HEK293 (cell line): Measurements from ENCODE around the gene GOLGA8A.

Experiments used
- CTCF ChIA-PET: fragments of 350-600 bp; formaldehyde crosslinking; extraction: SDS; loops from one replicate; lab custom pipeline; 2021; ENCODE audit warnings: antibody characterized with exemption; lab: Yijun Ruan, JAX
- POLR2A ChIA-PET: fragments of 300-600 bp; formaldehyde crosslinking; extraction: SDS; loops from one replicate; lab custom pipeline; 2020; ENCODE audit warnings: antibody characterized with exemption, inconsistent platforms; lab: Yijun Ruan, JAX
- H3K27ac ChIP-seq: fragments of 200-500 bp; sonication (Bioruptor generic); 2 replicates; pipeline ENCODE4 v1.5.1; 2014; ENCODE audit warnings: low read depth, low read length, control low read depth, inconsistent platforms; ENCODE audit errors: extremely low read depth
- H3K36me3 ChIP-seq, 2 experiments: fragments of 200-500 bp in 1 of 2; sonication (Bioruptor generic) in 1 of 2; 1 replicate in 1 of 2; 2 replicates in 1 of 2; pipeline ENCODE4 v1.5.1; 2014 to 2017; ENCODE audit warnings: inconsistent platforms in 2 of 2, low read length in 2 of 2; ENCODE audit not compliant: control insufficient read depth in 2 of 2, insufficient read depth in 1 of 2
- H3K4me1 ChIP-seq: fragments of 200-500 bp; sonication (Bioruptor generic); 2 replicates; pipeline ENCODE4 v1.5.1; 2014; ENCODE audit warnings: mild to moderate bottlenecking, low read length, inconsistent platforms; ENCODE audit not compliant: control insufficient read depth, insufficient read depth
- H3K4me3 ChIP-seq: 2 replicates; pipeline ENCODE4 v1.5.1; 2011; ENCODE audit warnings: low read depth, mild to moderate bottlenecking, control low read depth, low read length, moderate library complexity
- H3K9me3 ChIP-seq: fragments of 200-500 bp; sonication (Bioruptor generic); 2 replicates; pipeline ENCODE4 v1.5.1; 2014; ENCODE audit warnings: low read depth, low read length, inconsistent platforms; ENCODE audit not compliant: control insufficient read depth, insufficient read depth
- BCL11B ChIP-seq: fragments of 450-650 bp; formaldehyde crosslinking; IDR thresholded peaks from 2 replicates; pipeline ENCODE4 v1.5.1; 2016; ENCODE audit warnings: low read depth, missing biosample characterization, missing genetic modification characterization
- HOXC10 ChIP-seq: sonication (generic); formaldehyde crosslinking; IDR thresholded peaks from 2 replicates; pipeline ENCODE4 v1.8.1; 2023; ENCODE audit warnings: mild to moderate bottlenecking, missing genetic modification reagents
- HOXD13 ChIP-seq: sonication (generic); formaldehyde crosslinking; IDR thresholded peaks from 2 replicates; pipeline ENCODE4 v1.8.0; 2022; ENCODE audit warnings: missing genetic modification reagents, borderline replicate concordance
- KLF7 ChIP-seq: fragments of 450-650 bp; formaldehyde crosslinking; IDR thresholded peaks from 2 replicates; pipeline ENCODE4 v1.5.1; 2016; ENCODE audit warnings: missing biosample characterization, missing genetic modification characterization, borderline replicate concordance
- KLF9 ChIP-seq: fragments of 450-650 bp; formaldehyde crosslinking; IDR thresholded peaks from 2 replicates; pipeline ENCODE4 v1.5.1; 2016; ENCODE audit warnings: missing biosample characterization, missing genetic modification characterization, low read depth
- SP3 ChIP-seq: fragments of 450-650 bp; formaldehyde crosslinking; IDR thresholded peaks from 2 replicates; pipeline ENCODE4 v1.5.1; 2016; ENCODE audit warnings: missing biosample characterization, missing genetic modification characterization
- SP7 ChIP-seq: fragments of 450-650 bp; formaldehyde crosslinking; IDR thresholded peaks from 2 replicates; pipeline ENCODE4 v1.5.1; 2016; ENCODE audit warnings: missing biosample characterization, missing genetic modification characterization
- ZBTB21 ChIP-seq: fragments of 450-650 bp; formaldehyde crosslinking; IDR thresholded peaks from 2 replicates; pipeline ENCODE4 v1.5.1; 2017; ENCODE audit warnings: missing biosample characterization, missing genetic modification characterization
- ZFP41 ChIP-seq: fragments of 450-650 bp; formaldehyde crosslinking; IDR thresholded peaks from 2 replicates; pipeline ENCODE4 v1.5.1; 2016; ENCODE audit warnings: missing biosample characterization, missing genetic modification characterization, borderline replicate concordance
- ZNF10 ChIP-seq: fragments of 450-650 bp; formaldehyde crosslinking; IDR thresholded peaks from 2 replicates; pipeline ENCODE4 v1.5.1; 2017; ENCODE audit warnings: missing biosample characterization, missing genetic modification characterization
- ZNF132 ChIP-seq: fragments of 450-650 bp; formaldehyde crosslinking; IDR thresholded peaks from 2 replicates; pipeline ENCODE4 v1.5.1; 2017; ENCODE audit warnings: missing biosample characterization, missing genetic modification characterization, borderline replicate concordance
- ZNF175 ChIP-seq: fragments of 450-650 bp; formaldehyde crosslinking; IDR thresholded peaks from 2 replicates; pipeline ENCODE4 v1.5.1; 2016; ENCODE audit warnings: missing biosample characterization, missing genetic modification characterization
- ZNF248 ChIP-seq: fragments of 450-650 bp; formaldehyde crosslinking; IDR thresholded peaks from 2 replicates; pipeline ENCODE4 v1.5.1; 2017; ENCODE audit warnings: missing biosample characterization, missing genetic modification characterization
- ZNF274 ChIP-seq, 2 experiments: fragments of 200-500 bp in 1 of 2; fragments of 450-650 bp in 1 of 2; sonication (Bioruptor generic) in 1 of 2; formaldehyde crosslinking in 1 of 2; IDR thresholded peaks; 2 replicates each; pipeline versions ENCODE4 v1.5.1 to v1.6.1; 2014 to 2016; ENCODE audit warnings: borderline replicate concordance in 1 of 2, inconsistent platforms in 1 of 2, low read length in 1 of 2, missing biosample characterization in 1 of 2, missing genetic modification characterization in 1 of 2
- ZNF341 ChIP-seq: fragments of 450-650 bp; formaldehyde crosslinking; IDR thresholded peaks from 2 replicates; pipeline ENCODE4; 2016; ENCODE audit warnings: low read depth, missing biosample characterization, missing genetic modification characterization
- ZNF350 ChIP-seq: fragments of 450-650 bp; formaldehyde crosslinking; IDR thresholded peaks from 2 replicates; pipeline ENCODE4 v1.5.0; 2017; ENCODE audit warnings: missing biosample characterization, mild to moderate bottlenecking, missing genetic modification characterization
- ZNF404 ChIP-seq: fragments of 450-650 bp; formaldehyde crosslinking; IDR thresholded peaks from 2 replicates; pipeline ENCODE4 v1.5.1; 2017; ENCODE audit warnings: missing biosample characterization, missing genetic modification characterization
- ZNF426 ChIP-seq: fragments of 450-650 bp; formaldehyde crosslinking; IDR thresholded peaks from 2 replicates; pipeline ENCODE4 v1.5.1; 2017; ENCODE audit warnings: missing biosample characterization, missing genetic modification characterization, mild to moderate bottlenecking, inconsistent platforms, moderate library complexity
- ZNF571 ChIP-seq: fragments of 450-650 bp; formaldehyde crosslinking; IDR thresholded peaks from 2 replicates; pipeline ENCODE4 v1.5.0; 2017; ENCODE audit warnings: missing biosample characterization, missing genetic modification characterization
- ZNF610 ChIP-seq: fragments of 450-650 bp; formaldehyde crosslinking; IDR thresholded peaks from 2 replicates; pipeline ENCODE4 v1.5.1; 2016; ENCODE audit warnings: missing biosample characterization, missing genetic modification characterization, borderline replicate concordance
- ZNF629 ChIP-seq: fragments of 450-650 bp; formaldehyde crosslinking; IDR thresholded peaks from 2 replicates; pipeline ENCODE4 v1.5.1; 2017; ENCODE audit warnings: missing biosample characterization, missing genetic modification characterization
- ZNF777 ChIP-seq: fragments of 450-650 bp; formaldehyde crosslinking; IDR thresholded peaks from 2 replicates; pipeline ENCODE4 v1.5.1; 2017; ENCODE audit warnings: missing biosample characterization, missing genetic modification characterization, borderline replicate concordance
- ZSCAN16 ChIP-seq: fragments of 450-650 bp; formaldehyde crosslinking; IDR thresholded peaks from 2 replicates; pipeline ENCODE4 v1.5.1; 2016; ENCODE audit warnings: missing biosample characterization, missing genetic modification characterization
- ZSCAN30 ChIP-seq: fragments of 450-650 bp; IDR thresholded peaks from 2 replicates; pipeline ENCODE4 v1.5.1; 2018; ENCODE audit warnings: missing biosample characterization, mild to moderate bottlenecking, missing genetic modification characterization, moderate library complexity
- ZXDB ChIP-seq: fragments of 450-650 bp; formaldehyde crosslinking; IDR thresholded peaks from 2 replicates; pipeline ENCODE4 v1.5.1; 2016; ENCODE audit warnings: missing biosample characterization, missing genetic modification characterization
- TF ChIP-seq, protein P1 (sequence below): fragments of 450-650 bp; formaldehyde crosslinking; IDR thresholded peaks from 2 replicates; pipeline ENCODE4 v1.5.1; 2016; ENCODE audit warnings: missing biosample characterization, missing genetic modification characterization
- TF ChIP-seq, protein P2 (sequence below): fragments of 450-650 bp; formaldehyde crosslinking; IDR thresholded peaks from 2 replicates; pipeline ENCODE4 v1.5.1; 2016; ENCODE audit warnings: missing biosample characterization, missing genetic modification characterization
- TF ChIP-seq, protein P3 (sequence below): IDR thresholded peaks from 2 replicates; pipeline ENCODE4 v1.6.1; 2011; ENCODE audit warnings: mild to moderate bottlenecking, low read depth, low read length, borderline replicate concordance
- TF ChIP-seq, protein P4 (sequence below): fragments of 450-650 bp; IDR thresholded peaks from 2 replicates; pipeline ENCODE4 v1.5.1; 2018; ENCODE audit warnings: missing biosample characterization, missing genetic modification characterization

Gene GOLGA8A

DNA sequence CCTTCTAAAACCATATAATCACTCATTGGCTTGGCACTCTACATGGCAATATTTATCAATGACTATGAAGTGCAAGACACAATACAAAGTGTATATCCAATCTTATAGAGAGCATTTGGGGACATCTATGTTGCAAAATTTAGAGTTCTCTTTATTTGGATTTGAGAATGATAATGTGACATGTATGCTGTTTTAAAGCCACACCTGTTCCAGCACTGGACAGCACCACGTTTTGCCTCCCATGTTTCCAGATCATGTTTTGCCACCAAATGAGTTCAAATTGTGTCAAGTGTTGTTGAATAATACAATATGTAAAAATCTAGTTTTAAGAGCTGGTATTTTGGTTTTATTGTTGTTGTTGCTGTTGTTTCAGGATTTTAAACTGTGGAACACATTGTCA lies 33.3 kb upstream of the GOLGA8A start:
- H3K4me3 ChIP-seq = no peak overlapping the region
- ChIA-PET POLR2A (no interaction called here), CTCF (no interaction called here)
- no peaks in the 10 kb centered on the region for H3K4me1 ChIP-seq
- H3K9me3 ChIP-seq = no peaks in the 10 kb centered on the region
- TF ChIP-seq, protein P1, sequence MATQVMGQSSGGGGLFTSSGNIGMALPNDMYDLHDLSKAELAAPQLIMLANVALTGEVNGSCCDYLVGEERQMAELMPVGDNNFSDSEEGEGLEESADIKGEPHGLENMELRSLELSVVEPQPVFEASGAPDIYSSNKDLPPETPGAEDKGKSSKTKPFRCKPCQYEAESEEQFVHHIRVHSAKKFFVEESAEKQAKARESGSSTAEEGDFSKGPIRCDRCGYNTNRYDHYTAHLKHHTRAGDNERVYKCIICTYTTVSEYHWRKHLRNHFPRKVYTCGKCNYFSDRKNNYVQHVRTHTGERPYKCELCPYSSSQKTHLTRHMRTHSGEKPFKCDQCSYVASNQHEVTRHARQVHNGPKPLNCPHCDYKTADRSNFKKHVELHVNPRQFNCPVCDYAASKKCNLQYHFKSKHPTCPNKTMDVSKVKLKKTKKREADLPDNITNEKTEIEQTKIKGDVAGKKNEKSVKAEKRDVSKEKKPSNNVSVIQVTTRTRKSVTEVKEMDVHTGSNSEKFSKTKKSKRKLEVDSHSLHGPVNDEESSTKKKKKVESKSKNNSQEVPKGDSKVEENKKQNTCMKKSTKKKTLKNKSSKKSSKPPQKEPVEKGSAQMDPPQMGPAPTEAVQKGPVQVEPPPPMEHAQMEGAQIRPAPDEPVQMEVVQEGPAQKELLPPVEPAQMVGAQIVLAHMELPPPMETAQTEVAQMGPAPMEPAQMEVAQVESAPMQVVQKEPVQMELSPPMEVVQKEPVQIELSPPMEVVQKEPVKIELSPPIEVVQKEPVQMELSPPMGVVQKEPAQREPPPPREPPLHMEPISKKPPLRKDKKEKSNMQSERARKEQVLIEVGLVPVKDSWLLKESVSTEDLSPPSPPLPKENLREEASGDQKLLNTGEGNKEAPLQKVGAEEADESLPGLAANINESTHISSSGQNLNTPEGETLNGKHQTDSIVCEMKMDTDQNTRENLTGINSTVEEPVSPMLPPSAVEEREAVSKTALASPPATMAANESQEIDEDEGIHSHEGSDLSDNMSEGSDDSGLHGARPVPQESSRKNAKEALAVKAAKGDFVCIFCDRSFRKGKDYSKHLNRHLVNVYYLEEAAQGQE (tag by site-specific recombination) = peak; percentile 33
- TF ChIP-seq KLF9 (tag by site-specific recombination) = no peak
- H3K36me3 ChIP-seq = no peaks in the 10 kb centered on the region
- H3K27ac ChIP-seq = no peak overlapping the region

DNA sequence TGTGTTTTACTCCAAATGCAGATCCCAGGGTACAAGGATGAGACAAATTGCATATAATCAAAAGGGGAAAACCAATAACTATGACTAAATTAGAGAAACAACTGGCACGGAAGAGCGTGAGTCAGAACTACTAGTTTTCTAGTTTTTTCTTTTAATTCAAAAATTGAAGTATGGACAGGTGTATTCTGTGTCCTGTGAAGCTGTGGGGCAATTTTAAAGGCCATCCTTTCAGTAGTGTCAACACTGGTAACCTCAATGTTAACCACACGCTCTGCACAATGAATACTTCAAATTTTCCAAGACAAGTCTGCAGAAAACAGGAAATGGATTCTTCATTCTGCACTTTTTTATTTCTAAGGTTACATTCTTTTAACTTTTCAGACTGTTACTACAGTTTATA lies 32.5 kb upstream of the GOLGA8A start:
- ChIA-PET POLR2A (no interaction called here), CTCF (no interaction called here)

DNA sequence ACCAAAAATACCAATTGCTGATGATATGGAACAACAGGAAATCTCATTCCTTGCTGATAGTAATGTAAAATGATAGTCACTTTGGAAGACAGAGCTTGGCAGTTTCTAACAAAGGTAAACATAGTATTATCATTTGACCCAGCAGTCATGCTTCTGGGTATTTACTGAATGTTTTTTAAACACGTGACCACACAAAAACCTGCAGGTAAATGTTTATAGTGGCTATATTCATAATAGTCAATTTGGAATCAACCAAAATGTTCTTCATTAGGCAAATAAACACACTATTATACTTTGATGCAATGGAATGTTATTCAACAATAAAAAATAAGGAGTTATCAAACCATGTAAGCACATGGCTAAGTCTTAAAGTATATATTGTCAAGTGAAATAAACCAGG lies 24.1 kb upstream of the GOLGA8A start:
- CTCF ChIA-PET = no interaction called here
- no peaks in the 10 kb centered on the region for H3K4me1 ChIP-seq

More for the DNA sequence above, 32.5 kb upstream of the GOLGA8A start:
- Histone ChIP-seq H3K9me3 (no peaks in the 10 kb centered on the region), H3K4me1 (no peaks in the 10 kb centered on the region), H3K36me3 (no peaks in the 10 kb centered on the region), H3K4me3 (no peak overlapping the region), H3K27ac (no peak overlapping the region)
- no peak for TF ChIP-seq ZNF341 (tag by site-specific recombination)
- TF ChIP-seq HOXD13 (CRISPR knock-in tag) = no peak
- TF ChIP-seq ZBTB21 = no peak
- TF ChIP-seq ZXDB = no peak
- no peak for TF ChIP-seq ZNF629 (tag by site-specific recombination)
- TF ChIP-seq KLF7 = no peak
- no peak for TF ChIP-seq ZSCAN30
- no peak for TF ChIP-seq ZNF777
- TF ChIP-seq ZNF132 (tag by site-specific recombination) = no peak
- TF ChIP-seq, protein P2, sequence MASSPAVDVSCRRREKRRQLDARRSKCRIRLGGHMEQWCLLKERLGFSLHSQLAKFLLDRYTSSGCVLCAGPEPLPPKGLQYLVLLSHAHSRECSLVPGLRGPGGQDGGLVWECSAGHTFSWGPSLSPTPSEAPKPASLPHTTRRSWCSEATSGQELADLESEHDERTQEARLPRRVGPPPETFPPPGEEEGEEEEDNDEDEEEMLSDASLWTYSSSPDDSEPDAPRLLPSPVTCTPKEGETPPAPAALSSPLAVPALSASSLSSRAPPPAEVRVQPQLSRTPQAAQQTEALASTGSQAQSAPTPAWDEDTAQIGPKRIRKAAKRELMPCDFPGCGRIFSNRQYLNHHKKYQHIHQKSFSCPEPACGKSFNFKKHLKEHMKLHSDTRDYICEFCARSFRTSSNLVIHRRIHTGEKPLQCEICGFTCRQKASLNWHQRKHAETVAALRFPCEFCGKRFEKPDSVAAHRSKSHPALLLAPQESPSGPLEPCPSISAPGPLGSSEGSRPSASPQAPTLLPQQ (tag by site-specific recombination) = no peak

More for the DNA sequence above, 24.1 kb upstream of the GOLGA8A start:
- H3K27ac ChIP-seq = no peak overlapping the region
- TF ChIP-seq ZBTB21 = no peak
- TF ChIP-seq BCL11B (tag by site-specific recombination) = no peak
- no peak for TF ChIP-seq HOXC10 (CRISPR knock-in tag)
- no peak for TF ChIP-seq SP7
- TF ChIP-seq ZNF10 (tag by site-specific recombination) = no peak
- TF ChIP-seq, protein P3, sequence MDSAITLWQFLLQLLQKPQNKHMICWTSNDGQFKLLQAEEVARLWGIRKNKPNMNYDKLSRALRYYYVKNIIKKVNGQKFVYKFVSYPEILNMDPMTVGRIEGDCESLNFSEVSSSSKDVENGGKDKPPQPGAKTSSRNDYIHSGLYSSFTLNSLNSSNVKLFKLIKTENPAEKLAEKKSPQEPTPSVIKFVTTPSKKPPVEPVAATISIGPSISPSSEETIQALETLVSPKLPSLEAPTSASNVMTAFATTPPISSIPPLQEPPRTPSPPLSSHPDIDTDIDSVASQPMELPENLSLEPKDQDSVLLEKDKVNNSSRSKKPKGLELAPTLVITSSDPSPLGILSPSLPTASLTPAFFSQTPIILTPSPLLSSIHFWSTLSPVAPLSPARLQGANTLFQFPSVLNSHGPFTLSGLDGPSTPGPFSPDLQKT = no peak
- no peak for TF ChIP-seq ZNF350 (tag by site-specific recombination)
- TF ChIP-seq ZNF426 = no peak
- TF ChIP-seq ZFP41 (tag by site-specific recombination) = no peak
- no peak for TF ChIP-seq ZSCAN16
- TF ChIP-seq KLF9 (tag by site-specific recombination) = no peak
- no peak for TF ChIP-seq ZNF274 (IDR thresholded peaks at IDR 0.05; ENCODE audit: low read length)
- no peak for TF ChIP-seq ZNF274 (tag by site-specific recombination; IDR thresholded peaks at IDR 0.05; ENCODE audit: borderline replicate concordance)
- TF ChIP-seq ZNF571 (tag by site-specific recombination) = no peak
- no peak for TF ChIP-seq ZNF175 (tag by site-specific recombination)
- no peak for TF ChIP-seq SP3 (tag by site-specific recombination)
- no peak for TF ChIP-seq ZNF248 (tag by site-specific recombination)
- TF ChIP-seq, protein P4, sequence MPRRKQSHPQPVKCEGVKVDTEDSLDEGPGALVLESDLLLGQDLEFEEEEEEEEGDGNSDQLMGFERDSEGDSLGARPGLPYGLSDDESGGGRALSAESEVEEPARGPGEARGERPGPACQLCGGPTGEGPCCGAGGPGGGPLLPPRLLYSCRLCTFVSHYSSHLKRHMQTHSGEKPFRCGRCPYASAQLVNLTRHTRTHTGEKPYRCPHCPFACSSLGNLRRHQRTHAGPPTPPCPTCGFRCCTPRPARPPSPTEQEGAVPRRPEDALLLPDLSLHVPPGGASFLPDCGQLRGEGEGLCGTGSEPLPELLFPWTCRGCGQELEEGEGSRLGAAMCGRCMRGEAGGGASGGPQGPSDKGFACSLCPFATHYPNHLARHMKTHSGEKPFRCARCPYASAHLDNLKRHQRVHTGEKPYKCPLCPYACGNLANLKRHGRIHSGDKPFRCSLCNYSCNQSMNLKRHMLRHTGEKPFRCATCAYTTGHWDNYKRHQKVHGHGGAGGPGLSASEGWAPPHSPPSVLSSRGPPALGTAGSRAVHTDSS (tag by site-specific recombination) = no peak
- no peak for TF ChIP-seq ZNF610 (tag by site-specific recombination)
- TF ChIP-seq ZNF404 (tag by site-specific recombination) = no peak
- H3K9me3 ChIP-seq = no peaks in the 10 kb centered on the region
- no peak overlapping the region for H3K4me3 ChIP-seq
- POLR2A ChIA-PET = no interaction called here
- H3K36me3 ChIP-seq = no peaks in the 10 kb centered on the region
